GM18868 (cell line): ENCODE results near the gene ATP10D.

Experiments
- ATAC-seq: cut with Tn5 transposase; IDR thresholded peaks from one replicate; pipeline ENCODE4 v1.9.1; 2021; ENCODE audit warnings: mild to moderate bottlenecking, moderate library complexity; ENCODE audit not compliant: unreplicated experiment

Gene ATP10D

DNA sequence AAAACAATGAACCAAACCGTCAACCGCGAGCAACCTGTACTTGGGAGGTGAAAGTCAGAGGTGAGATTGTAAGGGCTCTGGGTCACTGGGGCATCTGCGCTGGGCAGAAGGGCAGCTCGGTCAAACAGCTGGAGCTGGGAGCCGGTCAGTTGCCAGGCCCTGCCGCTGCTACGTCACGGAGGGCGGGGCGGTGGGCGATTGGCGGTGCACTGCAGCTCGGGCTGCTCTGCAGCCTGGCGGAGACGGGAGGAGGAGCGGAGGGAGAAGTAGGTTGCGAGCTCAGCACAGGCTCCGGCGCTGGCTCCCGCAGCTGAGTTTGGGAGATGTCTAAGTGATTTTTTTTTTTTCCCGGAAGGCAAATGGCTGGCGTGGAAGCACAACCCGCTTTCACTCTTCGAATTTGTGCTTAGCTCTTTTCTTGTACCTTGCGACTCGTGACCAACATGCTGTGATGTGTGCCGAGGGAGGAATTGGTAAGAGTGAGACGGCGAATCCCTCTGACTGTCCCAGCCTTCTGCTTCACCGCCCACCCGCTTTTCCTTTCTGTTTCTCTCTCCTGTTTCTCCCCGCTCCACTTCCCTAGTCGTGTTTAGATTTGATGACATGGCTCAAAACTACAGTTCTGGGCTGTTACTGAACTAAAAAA, at the start of gene ATP10D:
TSS of gene ATP10D (plus strand) at position 229 of the 646 bp plus-strand sequence. CDS start 27,266 bp downstream, outside the sequence.
- ATAC-seq = peak; percentile 96

DNA sequence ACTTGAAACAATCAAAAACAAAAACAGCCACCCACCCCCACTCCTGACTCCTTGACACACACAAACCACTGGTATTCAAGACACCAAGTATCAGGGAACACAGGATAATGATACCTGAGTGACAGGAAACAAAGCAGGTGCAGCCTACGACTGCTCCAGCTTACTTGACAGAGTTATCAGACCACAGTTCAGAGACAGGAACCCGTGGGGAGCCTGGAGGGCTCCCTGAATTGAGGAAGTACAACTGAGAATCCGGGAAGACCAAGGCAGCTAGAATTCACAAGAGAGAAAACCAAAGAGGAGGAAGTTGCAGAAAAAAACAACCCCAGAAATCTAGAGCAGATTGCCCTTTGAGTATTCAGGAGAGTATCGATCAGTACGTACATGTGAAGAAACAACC, 42.1 kb upstream of the ATP10D start:
- ATAC-seq = peak; percentile 80

DNA sequence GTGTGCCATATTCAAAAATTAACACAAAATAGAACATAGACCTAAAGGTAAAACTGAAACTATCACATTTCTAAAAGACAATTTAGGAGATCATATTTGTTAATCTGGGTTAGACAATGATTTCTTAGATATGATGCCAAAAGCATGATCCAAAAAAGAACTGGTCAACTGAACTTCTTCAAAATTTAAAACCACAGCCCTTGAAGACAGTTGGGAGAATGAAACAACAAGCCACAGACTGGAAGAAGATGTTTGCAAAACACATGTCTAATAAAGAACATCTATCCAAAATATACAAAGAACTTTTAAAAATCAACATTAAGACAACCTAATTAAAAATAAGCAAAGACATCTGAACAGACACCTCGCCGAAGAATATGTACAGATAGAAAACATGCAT, 41.0 kb upstream of the ATP10D start:
- ATAC-seq = no peak

- no peak for ATAC-seq
Observed at GRCh38 chr4:47451657-47452056, 33.4 kb upstream of the ATP10D start.

DNA sequence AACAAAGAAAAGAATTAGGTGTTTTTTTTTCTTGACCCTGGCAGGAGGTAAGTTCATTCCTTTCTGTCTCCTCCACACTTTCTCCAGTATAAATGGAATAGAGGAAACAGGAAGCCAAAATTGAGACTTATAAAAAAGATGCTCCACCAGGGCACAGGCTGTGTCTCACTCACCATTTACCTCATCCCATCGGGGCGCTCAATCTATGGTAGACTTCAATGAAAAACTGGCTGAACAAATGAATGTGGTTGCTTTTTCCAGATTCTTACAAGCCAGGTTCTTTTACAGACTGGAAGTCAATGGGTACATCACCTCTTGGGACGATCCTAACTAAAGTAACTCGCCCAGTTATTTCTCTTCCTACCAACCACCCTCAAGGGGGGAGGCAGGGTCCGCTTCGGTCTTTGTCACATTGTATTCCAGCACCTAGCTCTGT, 22.3 kb upstream of the ATP10D start:
- ATAC-seq = peak; percentile 22

DNA sequence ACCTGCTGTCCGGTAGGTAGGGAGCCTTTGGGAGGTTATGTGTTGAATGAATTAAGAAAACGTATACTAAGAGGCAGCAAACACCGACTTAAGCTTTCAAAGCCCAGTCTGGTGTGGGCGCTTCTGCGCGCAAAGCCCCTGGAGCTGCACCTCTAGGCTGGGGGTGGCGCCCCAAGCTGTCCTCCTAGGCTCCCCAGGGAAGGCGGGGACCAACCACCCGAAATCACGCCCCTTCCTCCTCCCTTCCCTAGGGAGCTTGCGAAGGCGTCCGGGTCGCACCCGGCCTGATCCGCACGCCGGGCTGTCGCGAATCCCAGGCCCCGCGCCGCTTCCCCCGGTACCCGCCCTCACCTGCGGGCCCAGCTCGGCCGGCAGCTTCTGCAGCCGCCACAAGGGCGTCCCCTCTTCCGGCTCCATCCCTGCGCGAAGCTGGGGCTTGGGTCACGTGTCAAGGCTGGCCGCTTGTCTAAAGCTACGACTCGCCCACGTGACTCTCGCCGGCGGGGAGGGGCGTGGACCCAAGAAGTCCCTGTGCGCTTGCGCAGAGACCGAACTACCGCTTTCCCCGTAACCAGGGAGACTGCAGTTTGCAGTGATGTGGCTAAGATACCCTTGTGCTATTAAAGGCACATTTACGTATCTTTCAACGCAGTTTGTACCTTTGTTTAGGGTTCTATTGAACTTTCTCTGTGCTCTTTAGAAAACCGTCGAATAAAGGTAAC, 21.7 kb upstream of the ATP10D start, which contains the start of gene COMMD8:
TSS of gene COMMD8 (minus strand) at position 468 of the 722 bp plus-strand sequence. CDS start at position 417, 51 bp downstream.
- peak; percentile 87 for ATAC-seq

- peak; percentile 40 for ATAC-seq
Observed at GRCh38 chr4:47465004-47465403, 20.1 kb upstream of the ATP10D start.

GRCh38 chr4:47466056-47466785, 18.9 kb upstream of the ATP10D start:
- ATAC-seq = no peak

DNA sequence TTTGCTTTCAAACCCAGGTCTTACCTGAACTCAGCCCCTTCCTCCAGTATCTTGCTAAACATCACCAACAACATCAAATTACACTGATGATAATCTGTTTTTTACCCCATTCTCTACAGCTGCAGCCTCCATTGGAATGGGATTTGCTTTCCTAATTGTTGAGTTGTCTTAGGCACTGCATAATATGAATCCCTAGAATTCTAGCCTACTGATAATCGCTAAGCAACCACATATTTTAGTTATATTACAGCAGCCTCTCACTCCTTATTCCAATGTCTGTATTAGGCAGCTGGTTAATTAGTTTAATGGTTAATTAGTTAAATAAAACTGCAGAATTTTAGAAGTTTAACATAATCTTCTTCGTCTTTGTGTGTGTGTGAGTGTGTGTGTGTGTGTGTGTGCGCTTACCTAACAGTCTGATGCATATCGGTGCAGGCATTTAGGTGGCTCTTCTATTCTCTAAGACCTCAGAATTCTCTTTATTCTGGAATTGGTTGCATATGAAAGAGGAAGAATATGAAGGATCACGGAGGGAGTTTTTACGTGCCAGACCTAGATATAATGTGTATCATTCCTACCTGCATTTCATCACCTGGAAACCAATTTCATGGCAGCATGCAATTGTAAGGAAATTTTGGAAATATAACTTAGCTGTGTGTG, 16.2 kb upstream of the ATP10D start:
- ATAC-seq = no peak

DNA sequence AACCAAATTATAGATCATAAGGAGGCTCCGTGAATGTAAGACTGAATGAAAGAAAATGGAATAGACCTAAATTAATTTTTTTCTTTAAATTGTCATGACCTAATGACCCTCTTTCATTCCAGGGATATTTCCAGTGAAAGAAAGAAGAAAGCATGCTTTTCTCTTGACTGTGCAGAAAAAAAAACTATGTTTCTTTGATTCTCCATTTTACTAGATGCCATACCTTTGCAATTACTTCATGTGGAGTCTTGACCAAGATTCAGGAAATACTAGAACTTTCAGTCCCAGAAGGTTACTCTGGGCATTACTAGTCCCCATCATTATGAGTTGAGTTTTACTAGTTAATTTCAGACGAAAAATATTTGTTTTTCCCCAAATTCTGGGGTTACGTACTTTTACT, 15.1 kb upstream of the ATP10D start:
- ATAC-seq = no peak

DNA sequence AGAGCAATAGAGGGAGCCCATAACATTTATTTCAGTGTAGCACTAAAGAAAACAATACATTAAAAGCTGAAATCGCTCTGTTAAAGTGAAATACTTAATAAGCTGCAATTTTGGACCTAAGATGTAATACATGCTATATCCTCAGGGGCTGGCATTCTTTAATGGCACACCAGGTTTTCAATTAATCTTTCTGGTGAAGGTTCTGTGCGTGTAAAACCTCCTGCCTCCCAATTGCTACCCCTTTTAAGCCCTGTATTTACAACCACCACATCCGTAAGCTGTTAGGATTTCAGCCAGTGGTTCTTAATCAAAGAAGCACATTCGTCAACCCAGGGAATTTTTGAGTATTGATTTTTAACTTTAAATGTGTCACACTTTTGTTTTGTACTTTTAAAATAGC, 14.0 kb upstream of the ATP10D start:
- no peak for ATAC-seq

GRCh38 chr4:47471591-47471990, 13.5 kb upstream of the ATP10D start:
- ATAC-seq = no peak

- no peak for ATAC-seq
Observed at GRCh38 chr4:47473141-47473750, 11.8 kb upstream of the ATP10D start.

DNA sequence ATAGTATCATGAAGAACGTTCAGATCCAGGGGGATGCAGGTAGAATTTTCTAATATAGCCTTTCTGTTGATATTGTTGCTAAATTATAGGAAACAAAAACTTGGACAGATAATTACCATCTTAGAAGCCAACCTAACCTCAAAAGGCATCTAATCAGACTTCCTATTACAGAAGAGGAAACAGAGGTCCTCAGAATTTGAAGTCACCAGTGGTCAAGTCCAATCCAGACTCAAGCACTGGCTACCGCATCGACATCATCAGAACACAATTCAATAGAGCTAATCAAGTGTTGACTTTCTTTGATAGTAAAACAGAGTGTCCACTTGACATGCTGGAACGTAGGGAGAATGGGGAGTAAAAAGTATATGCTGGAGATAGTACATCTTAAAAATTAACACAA, 10.3 kb upstream of the ATP10D start:
- no peak for ATAC-seq

GRCh38 chr4:47475411-47475810, 9.7 kb upstream of the ATP10D start:
- no peak for ATAC-seq

GRCh38 chr4:47478804-47479203, 6.3 kb upstream of the ATP10D start:
- no peak for ATAC-seq

- no peak for ATAC-seq
Observed at GRCh38 chr4:47482326-47482725, 2.7 kb upstream of the ATP10D start.

GRCh38 chr4:47483745-47484144, 1.3 kb upstream of the ATP10D start:
- ATAC-seq = no peak

GRCh38 chr4:47484168-47484567, 907 bp upstream of the ATP10D start:
- ATAC-seq = no peak

- ATAC-seq = no peak
Observed at GRCh38 chr4:47485768-47486167, 693 bp downstream of the ATP10D start.

DNA sequence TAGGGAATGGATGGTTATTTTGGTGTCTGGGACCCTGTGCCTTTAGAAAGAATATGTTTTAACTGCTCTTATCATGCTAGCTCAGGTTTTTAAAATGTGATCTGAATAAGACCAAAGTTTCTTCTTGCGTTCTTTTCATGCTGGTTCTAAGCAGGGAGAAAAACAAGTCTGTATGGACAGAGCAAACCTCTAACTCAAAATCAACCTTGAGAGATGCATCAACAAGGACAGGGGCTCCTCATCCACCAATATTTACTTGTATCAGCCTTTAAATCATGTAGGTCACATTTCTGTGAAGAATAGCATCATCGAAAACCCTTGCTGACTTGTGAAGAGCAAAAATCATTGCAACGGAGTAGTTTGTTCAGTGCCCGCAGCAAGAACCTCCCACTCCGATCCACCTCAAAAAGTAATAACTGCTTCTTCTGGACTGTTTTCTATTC, 1.2 kb downstream of the ATP10D start:
- ATAC-seq = no peak
